Large intestine (tissue), 3 donors: Measurements from ENCODE around the gene FAM114A1. TPM values are rescaled to one million over a fixed set of nuclear protein-coding genes. Genes with fewer than 3 reads are reported as not detected.
"Not testable (repeated sequence)": the region's sequence is repeated elsewhere in the genome, so short reads cannot be mapped to it uniquely, and the experiment has no call there.

Experiments used
- DNase-seq, 2 donors: peaks; one replicate each; pipeline versions ENCODE4 v3.0.0 to v3.0.0-alpha.2; 2013
- H3K27ac ChIP-seq: one replicate; pipeline ENCODE4 v1.5.1; 2013; ENCODE audit warnings: low read length
- H3K27me3 ChIP-seq: 2 replicates; pipeline ENCODE4 v1.6.1; 2013; ENCODE audit warnings: low read length; ENCODE audit not compliant: control insufficient read depth, insufficient read depth
- H3K36me3 ChIP-seq: 2 replicates; pipeline ENCODE4 v1.6.1; 2013; ENCODE audit warnings: low read length; ENCODE audit not compliant: control insufficient read depth, insufficient read depth
- H3K4me1 ChIP-seq: one replicate; pipeline ENCODE4 v1.6.1; 2013; ENCODE audit warnings: low read length; ENCODE audit not compliant: control insufficient read depth, insufficient read depth
- H3K4me3 ChIP-seq: one replicate; pipeline ENCODE4 v1.5.1; 2013; ENCODE audit warnings: low read length
- H3K9me3 ChIP-seq: one replicate; pipeline ENCODE4 v1.6.1; 2013; ENCODE audit warnings: mild to moderate bottlenecking, low read depth, low read length, moderate library complexity; ENCODE audit not compliant: control insufficient read depth
- WGBS: methylation state at CpG from one replicate; pipeline ENCODE4 v1.1.5; 2013; ENCODE audit warnings: low lambda C conversion rate; ENCODE audit not compliant: insufficient coverage; 5-methylcytosine and 5-hydroxymethylcytosine counted together
- polyA plus RNA-seq: library from polyadenylated mRNA; unstranded; fragments of 120-200 nt; gene quantifications from one replicate; pipeline ENCODE4 v1.2.1, GENCODE V29; 2013

FAM114A1 gene
- polyA plus RNA-seq, 1 donor = 36.9 TPM

DNA sequence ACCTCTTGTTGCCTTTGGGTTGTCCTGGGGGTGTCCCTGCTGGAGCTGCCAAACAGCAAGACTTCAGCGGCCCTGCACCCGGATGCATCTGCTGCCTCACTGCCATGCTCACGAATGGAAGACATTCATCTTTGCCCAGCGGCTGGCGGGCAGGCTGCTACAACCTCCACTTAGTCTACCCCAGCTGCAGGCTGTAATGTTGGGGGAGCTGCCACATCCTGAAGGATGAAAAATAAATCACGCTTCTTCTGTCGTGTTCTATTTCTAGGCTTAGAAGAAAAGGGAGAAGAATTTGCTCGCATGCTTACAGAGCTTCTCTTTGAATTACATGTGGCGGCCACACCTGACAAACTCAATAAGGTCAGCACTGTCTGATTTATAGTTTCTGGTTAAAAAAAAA is 61.4 kb downstream of the FAM114A1 start:
- Histone ChIP-seq H3K27ac (no peak overlapping the region), H3K36me3 (peaks cover 78% of the 10 kb centered on the region)

DNA sequence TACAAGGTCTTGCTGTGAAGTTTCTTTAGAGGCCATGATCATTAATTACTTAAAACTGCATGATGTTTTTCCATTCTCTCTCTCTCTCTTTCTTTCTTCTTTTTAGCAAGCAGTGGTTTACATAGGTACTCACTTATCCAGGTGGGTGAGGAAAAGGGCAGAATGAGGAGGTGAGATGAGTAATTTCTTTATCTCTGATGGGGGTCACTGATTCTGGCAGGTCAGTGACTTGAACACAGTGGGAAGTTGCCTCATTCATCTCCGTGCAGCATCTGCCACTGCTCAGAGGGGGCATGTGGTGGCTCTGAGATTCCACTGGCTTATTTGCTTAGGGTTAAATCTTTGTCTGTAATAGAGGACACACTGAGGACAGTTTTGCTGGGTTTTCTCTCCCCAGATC is 62.6 kb downstream of the FAM114A1 start:
- Histone ChIP-seq H3K9me3 (no peaks in the 10 kb centered on the region), H3K4me1 (no peaks in the 10 kb centered on the region), H3K4me3 (no peak overlapping the region), H3K36me3 (peaks cover 77% of the 10 kb centered on the region), H3K27ac (no peak overlapping the region), H3K27me3 (no peaks in the 10 kb centered on the region)
- no CpG with 5 or more reads among the region's 1 CpG for WGBS
- no peak for DNase-seq

More for the DNA sequence above, 61.4 kb downstream of the FAM114A1 start:
- Histone ChIP-seq H3K4me1 (no peaks in the 10 kb centered on the region), H3K27me3 (no peaks in the 10 kb centered on the region), H3K9me3 (no peaks in the 10 kb centered on the region), H3K4me3 (no peak overlapping the region)
- 60% methylated on average over 2 of the region's 9 CpGs for WGBS
- no peak for DNase-seq

DNA sequence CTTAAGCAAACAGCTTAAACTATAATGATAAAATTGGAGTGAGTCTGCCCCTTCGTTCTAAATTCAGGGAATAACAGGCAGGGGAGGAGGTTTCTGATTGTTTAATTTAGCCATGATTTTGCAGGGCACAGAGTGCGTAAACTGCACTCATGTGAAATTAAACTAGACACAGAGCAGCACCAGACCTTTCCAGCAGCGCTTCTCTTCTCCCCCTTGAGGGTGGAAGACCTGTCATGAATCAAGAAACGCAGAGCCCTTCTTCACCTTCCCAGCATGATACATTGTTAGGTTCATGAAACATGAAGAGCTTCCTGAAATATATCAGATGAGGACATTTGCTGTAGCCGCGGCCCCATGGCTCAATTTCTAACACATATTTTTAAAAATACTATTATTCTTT is 63.1 kb downstream of the FAM114A1 start:
- Histone ChIP-seq H3K4me3 (no peak overlapping the region), H3K27me3 (no peaks in the 10 kb centered on the region), H3K27ac (no peak overlapping the region), H3K36me3 (peaks cover 81% of the 10 kb centered on the region), H3K4me1 (no peaks in the 10 kb centered on the region), H3K9me3 (no peaks in the 10 kb centered on the region)
- WGBS = 80% methylated on average over 1 of the region's 6 CpGs
- no peak for DNase-seq

DNA sequence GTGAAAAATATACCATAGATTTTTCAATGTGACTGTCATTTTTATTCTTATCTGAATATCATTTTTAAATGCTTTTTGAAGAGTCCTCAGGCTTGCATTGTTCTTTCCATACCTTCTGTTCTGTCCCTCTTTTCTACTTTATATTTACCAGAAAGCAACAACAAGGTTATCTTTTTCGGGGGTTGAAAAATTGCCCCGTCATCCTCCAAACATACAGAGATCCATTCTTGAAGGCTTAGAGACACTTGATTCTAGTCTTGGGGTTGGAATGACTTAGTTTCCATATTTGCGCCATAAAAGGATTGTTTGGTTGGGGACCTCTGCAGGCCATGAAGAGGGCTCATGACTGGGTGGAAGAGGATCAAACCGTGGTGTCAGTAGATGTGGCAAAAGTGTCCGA is 63.5 kb downstream of the FAM114A1 start:
- WGBS = 100% methylated on average over 2 of the region's 5 CpGs
- no peak for DNase-seq
- no peaks in the 10 kb centered on the region for H3K27me3 ChIP-seq
- H3K4me1 ChIP-seq = no peaks in the 10 kb centered on the region
- peaks cover 82% of the 10 kb centered on the region for H3K36me3 ChIP-seq
- H3K9me3 ChIP-seq = no peaks in the 10 kb centered on the region
- no peak overlapping the region for H3K4me3 ChIP-seq
- H3K27ac ChIP-seq = no peak overlapping the region

DNA sequence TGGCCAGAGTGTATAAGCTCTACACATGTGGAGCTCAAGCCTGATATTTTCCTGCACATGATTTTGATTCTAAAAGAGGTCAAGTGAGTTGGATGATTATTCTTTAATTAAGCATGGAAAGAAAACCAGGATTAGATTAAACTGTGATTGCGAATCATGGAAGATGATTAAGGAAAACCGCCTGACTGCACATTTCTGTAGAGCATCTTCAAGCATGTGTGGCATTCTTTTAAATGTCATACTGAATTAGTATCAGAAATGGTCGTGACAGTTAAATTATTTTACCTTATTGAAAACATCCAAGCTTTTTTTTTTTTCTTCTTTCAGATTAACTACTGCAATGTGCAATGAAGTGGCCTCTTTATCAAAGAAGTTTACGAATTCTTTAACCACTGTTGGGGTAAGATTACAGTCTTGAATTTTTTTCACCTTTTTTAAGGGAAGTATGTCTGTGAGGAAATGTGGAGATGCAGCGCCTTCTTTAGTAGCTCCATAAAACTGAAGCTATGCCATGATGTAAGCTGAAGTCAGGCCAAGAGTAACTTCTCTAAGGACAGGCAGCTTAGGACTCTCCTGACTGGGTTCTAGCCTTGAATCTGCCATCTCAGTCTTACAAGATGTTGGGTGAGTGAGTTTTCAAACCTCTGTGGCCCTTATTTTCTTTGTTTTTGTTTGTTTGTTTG is 67.9 kb downstream of the FAM114A1 start:
- DNase-seq = no peak
- no peak overlapping the region for H3K4me3 ChIP-seq
- H3K36me3 ChIP-seq = peaks cover 80% of the 10 kb centered on the region
- no peak overlapping the region for H3K27ac ChIP-seq
- no peaks in the 10 kb centered on the region for H3K4me1 ChIP-seq
- no peaks in the 10 kb centered on the region for H3K27me3 ChIP-seq
- no peaks in the 10 kb centered on the region for H3K9me3 ChIP-seq
- 63% methylated on average over 2 of the region's 5 CpGs for WGBS

DNA sequence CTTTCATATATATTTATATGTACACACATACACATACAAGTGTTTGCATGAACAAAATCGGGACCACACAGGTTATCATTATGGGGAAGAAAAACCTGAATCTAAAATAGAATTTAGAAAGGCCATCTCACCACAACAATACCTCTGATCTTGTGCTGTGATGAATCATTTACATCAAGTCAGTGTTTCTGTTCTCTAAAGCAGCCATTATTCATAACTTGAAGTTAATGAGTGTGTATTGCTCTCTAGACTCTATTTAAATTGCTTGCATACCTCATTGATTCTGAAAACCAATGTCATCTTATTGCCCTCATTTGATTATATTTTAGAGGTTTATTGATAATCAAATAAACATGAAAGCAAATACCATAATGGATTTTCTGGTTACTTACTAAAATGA is 71.6 kb downstream of the FAM114A1 start:
- no peaks in the 10 kb centered on the region for H3K9me3 ChIP-seq
- no peaks in the 10 kb centered on the region for H3K27me3 ChIP-seq
- no CpG with 5 or more reads among the region's 1 CpG for WGBS
- DNase-seq = no peak
- H3K4me3 ChIP-seq = no peak overlapping the region
- peaks cover 69% of the 10 kb centered on the region for H3K36me3 ChIP-seq
- no peak overlapping the region for H3K27ac ChIP-seq
- no peaks in the 10 kb centered on the region for H3K4me1 ChIP-seq

DNA sequence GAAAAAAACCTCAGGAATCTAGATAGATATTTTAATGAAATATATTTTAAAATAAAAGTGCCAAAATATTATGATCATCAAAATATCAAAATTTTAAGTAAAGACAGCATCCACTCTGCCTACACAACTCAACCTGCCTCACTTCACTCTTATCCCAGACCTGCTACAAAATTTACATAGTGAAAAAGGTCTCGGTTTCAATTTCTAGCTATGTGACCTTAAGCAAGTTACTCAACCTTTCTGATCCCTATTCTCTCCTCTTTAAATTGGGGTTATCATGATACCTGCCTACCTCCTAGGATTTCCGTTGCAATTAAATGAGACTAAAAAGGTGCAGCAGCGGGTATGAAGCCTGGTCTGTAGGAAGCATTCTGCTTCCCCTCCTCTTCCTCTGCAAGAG is 72.9 kb downstream of the FAM114A1 start:
- no peak overlapping the region for H3K4me3 ChIP-seq
- H3K27ac ChIP-seq = no peak overlapping the region
- no peaks in the 10 kb centered on the region for H3K27me3 ChIP-seq
- no peak for DNase-seq
- no peaks in the 10 kb centered on the region for H3K9me3 ChIP-seq
- no peaks in the 10 kb centered on the region for H3K4me1 ChIP-seq
- 100% methylated on average over 1 of the region's 3 CpGs for WGBS
- H3K36me3 ChIP-seq = peaks cover 72% of the 10 kb centered on the region

DNA sequence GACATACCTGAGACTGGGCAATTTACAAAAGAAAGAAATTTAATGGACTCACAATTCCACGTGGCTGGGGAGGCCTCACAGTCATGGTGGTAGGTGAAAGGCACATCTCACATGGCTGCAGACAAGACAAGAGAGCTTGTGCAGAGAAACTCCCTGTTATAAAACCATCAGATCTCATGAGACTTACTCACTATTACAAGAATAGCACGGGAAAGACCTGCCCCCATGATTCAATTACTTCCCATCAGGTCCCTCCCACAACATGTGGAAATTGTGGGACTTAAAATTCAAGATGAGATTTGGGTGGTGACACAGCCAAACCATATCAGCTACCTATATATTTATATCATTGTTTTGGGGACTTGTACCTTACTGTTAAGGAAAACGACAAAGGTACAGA is 74.3 kb downstream of the FAM114A1 start:
- no CpG with 5 or more reads among the region's 3 CpGs for WGBS
- DNase-seq, H3K4me3 ChIP-seq, H3K27ac ChIP-seq, H3K4me1 ChIP-seq, H3K9me3 ChIP-seq, H3K27me3 ChIP-seq: not testable (repeated sequence)
- H3K36me3 ChIP-seq = peaks cover 59% of the 10 kb centered on the region

DNA sequence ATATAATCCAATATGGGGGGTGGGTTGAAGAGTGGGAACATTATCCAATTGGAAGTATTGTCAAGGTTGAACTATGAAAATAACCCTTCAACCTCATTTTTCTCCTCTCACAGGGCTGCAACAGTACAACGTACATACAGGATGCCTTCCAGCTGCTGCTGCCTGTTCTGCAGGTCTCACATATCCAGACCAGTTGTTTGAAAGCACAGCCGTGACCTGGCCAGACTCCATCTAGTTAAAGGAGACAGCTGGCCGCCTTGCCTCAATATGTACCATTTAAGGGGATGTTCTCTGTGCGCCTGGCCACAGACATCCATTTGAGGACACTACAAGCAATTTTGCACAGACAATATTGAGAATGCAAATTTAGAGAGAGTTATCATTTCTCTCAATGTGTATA is 75.7 kb downstream of the FAM114A1 start:
- Histone ChIP-seq H3K4me1 (no peaks in the 10 kb centered on the region), H3K9me3 (no peaks in the 10 kb centered on the region), H3K36me3 (peaks cover 47% of the 10 kb centered on the region), H3K4me3 (no peak overlapping the region), H3K27me3 (no peaks in the 10 kb centered on the region), H3K27ac (no peak overlapping the region)
- DNase-seq = peak; percentile 33 to 51
- no CpG with 5 or more reads among the region's 4 CpGs for WGBS

DNA sequence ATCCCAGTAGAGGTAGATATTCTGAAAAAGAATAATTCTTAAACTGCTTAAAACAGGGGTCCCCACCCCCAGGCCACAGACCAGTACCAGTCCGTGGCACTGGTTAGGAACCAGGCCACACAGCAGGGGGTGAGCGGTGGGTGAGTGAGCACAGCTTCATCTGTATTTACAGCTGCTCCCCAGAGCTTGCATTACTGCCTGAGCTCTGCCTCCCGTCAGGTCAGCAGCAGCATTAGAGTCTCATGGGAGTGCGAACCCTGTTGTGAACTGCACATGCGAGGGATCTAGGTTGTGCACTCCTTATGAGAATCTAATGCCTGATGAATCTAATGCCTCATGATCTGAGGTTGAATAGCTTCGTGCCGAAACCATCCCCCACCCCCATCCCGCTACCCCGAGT is 76.8 kb downstream of the FAM114A1 start:
- Histone ChIP-seq H3K4me3 (no peak overlapping the region), H3K27ac (no peak overlapping the region), H3K9me3 (no peaks in the 10 kb centered on the region), H3K36me3 (peaks cover 41% of the 10 kb centered on the region), H3K27me3 (no peaks in the 10 kb centered on the region), H3K4me1 (no peaks in the 10 kb centered on the region)
- no CpG with 5 or more reads among the region's 9 CpGs for WGBS
- DNase-seq = no peak

DNA sequence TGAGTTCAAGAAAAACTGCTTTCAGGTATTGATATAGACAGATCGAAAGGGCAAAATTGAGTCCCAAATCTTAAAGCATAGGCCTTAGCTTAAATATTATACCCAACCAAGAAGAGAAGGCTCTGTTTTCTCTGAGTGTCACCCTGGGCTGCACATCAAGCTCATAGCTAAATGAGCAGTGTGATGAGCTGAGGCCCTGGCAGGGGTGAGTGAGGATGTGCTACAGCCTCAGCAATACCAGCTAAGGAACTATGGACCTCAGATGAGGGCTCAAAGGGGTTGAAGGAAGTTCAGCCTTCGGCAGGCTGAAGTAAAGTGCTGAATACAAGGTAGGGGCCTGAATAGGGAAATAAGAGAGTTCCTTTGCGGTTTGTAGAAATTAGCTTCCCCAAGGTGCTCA is 79.3 kb downstream of the FAM114A1 start:
- peaks cover 19% of the 10 kb centered on the region for H3K36me3 ChIP-seq
- H3K4me3 ChIP-seq = no peak overlapping the region
- no peaks in the 10 kb centered on the region for H3K4me1 ChIP-seq
- DNase-seq = peak in 1 of 2 donors; percentile 24
- no peaks in the 10 kb centered on the region for H3K27me3 ChIP-seq
- no peaks in the 10 kb centered on the region for H3K9me3 ChIP-seq
- no peak overlapping the region for H3K27ac ChIP-seq
- 80% methylated on average over 1 of the region's 3 CpGs for WGBS
